G401 (cell line): ENCODE data around the gene PTPRF. TPM values are rescaled to one million over a fixed set of nuclear protein-coding genes. Genes with fewer than 3 reads are reported as not detected.

Experiments used
- DNase-seq: peaks from one replicate; pipeline ENCODE4 v3.0.0-alpha.2; 2015; ENCODE audit warnings: low spot score
- in situ Hi-C: cut with HindIII; loops from 2 replicates; pipeline ENCODE4 v1.10.0; 2016; ENCODE audit warnings: low sequenced_read_pairs, mixed read lengths
- total RNA-seq: library from RNA; depleted of rRNA; stranded (reverse); fragments of >200 nt; shearing (Covaris generic); gene quantifications from 2 replicates; pipeline ENCODE4 v1.2.3, GENCODE V29; 2014

PTPRF gene
- total RNA-seq, 1 experiment from 2014 or later = 61.3 TPM

DNA sequence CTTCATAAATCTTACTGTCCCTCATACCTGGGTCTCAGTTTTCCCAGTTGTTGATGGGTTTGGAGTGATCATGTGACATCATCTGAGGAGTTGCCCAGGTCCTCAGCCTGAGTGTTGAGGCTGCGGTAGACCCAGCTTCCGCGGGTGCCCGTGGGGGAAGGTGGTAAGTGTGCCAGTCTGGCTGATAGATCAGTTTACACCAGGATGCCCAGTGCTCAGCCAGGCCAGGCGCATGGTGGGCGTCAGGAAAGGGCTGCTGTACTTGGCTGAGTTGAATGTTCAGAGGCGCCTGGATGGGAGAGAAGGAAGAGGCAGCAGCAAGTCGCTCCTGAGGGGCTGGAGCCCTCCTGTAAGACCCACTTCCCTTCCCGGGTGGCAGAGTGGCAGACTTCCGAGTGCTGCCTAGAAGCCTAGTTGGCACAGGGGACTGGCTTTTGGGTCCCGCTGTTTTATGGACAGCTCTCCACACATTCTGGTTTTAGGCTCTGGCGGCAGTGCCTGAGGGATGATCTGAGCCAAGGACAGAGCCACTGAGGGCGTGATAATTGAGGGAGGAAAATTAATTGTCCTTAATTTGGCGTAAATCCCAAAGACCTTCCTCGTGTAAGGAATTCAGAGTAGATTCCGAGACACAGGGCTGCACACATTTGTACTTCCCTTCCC lies 35.8 kb downstream of the PTPRF start:
- peak; percentile 86 for DNase-seq
- in situ Hi-C loops = no loop called here

DNA sequence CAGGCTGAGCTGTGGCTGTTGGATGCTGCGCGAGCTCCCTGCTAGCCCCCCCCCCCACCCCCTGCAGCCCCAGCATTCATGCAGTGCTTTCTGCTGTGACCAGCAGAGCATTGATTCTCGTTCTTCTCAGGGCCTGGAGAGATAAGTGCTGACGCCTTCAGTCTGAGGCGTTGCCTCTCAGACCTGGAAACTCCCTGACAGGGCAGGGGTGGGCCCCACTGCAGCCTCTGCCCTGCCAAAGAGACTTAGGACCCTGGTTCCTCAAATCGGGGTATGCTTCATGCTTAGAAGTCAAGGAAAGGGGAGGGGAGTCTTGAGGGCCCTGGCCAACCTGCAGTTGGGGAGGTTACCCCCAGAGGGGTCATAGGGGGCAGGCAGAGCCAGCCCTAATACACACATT lies 38.5 kb downstream of the PTPRF start:
- in situ Hi-C loops = no loop called here
- DNase-seq = no peak

DNA sequence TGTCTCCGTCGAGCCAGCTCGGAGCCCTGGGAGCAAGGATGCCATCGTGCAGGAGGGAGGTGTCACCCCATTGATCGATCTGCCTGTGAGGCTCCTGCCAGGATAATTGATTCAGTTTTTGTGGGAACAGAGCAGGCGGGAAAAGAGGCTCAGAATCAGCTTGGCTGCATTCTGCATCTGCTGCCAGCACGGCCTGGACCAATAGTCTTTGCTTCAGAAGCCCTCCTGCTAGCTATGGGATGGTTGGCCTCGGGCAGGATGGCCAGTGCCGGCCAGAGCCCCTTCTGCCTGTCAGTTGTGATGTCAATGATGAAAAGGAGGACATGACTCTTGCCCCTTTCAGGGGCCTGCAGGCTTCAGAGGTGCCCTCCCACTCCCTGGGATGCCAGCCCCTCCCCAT lies 39.6 kb downstream of the PTPRF start:
- in situ Hi-C loops = no loop called here
- no peak for DNase-seq

DNA sequence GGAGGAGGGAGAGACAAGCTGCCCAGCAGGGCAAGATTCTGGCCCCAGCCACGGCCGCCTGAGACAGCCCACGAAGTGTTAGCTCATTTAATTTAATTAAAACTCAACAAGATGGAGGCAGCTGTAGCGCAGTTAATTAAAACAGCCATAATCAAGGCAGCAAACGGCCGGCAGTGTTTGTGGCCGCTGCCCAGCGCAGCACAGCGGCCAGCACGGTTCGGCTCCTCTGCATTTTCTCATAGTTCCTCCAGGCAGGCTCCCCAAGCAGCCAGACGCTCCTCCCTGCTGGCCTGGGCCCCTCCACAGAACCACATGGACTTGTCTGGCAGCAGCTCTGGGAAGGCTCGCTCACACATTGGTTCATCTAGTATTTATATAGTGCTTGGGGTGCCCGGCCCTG lies 40.0 kb downstream of the PTPRF start:
- DNase-seq = no peak
- in situ Hi-C loops = no loop called here

DNA sequence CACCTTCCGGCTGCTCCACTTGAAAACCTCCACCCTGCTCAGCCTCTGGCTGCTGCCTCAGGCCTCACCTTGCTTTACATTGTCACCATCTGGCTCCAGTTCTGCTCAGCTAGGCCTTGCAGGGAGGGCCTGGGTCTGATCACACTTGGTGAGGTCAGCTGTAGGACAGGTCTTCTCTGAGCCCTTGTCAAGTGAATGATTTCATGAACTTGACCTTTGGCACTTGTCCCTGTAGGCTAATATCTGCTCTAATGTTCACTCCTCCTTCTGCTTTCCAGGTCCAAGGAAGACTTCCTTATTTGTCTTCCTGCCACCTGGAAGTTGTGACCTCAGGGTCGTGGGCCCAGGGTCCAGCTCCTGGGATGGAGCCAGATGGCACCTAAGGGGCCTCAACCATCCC lies 41.4 kb downstream of the PTPRF start:
- no peak for DNase-seq
- in situ Hi-C loops = no loop called here

DNA sequence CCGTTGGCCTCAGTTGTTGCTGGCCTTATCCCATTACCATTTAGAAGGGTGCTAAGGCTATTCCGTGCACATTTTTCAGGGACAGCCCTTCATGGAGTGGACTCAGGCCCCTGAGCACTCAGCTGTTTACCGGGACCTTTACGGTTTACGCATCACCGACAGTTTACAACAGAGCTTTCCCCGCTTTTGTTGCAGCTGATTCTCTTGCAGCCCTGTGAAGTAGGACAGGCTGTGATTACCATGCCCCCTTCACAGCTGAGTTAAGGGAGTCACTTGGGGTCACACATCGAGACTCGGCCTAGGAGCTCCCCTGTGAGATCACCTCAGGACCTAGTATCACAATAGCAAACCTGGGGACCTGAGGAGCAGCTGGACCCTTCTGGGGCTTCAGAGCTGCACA lies 41.9 kb downstream of the PTPRF start:
- DNase-seq = no peak
- in situ Hi-C loops = no loop called here

DNA sequence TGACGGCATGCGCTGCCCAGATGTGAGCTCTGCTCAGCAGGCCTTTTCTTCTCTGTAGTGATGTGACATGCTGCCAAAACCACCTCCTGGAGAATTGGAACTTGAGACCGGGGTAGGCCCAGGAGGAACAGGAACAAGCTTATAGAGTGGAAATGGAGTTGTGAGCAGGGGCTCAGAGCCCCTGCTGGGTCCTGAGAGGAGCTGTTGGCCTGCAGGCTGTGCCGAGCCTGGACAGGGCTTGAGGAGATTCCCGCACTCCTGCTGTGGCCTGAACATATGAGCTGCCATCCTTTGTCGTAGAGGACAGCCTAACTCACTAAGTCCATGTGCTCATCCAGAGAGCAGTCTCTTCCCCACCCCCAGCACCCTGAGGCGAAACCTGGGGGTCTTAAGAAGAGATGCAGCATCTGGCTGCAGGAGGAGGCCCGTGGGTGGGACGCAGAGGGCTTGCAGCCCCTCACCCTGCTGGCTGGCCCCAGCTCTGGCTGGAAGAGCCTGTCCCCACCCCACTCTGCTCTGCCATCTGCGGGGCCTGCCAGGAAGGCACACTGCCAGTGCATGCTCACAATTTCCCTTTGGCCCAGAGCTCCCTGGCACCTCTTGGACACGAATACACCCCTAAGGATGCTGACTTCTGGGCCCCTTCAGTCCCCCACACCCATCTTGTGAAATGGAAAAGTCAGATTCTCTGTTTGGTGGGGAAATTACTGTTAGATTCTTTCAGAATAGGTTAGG lies 42.5 kb downstream of the PTPRF start:
- DNase-seq = peak; percentile 86
- in situ Hi-C loops = no loop called here

DNA sequence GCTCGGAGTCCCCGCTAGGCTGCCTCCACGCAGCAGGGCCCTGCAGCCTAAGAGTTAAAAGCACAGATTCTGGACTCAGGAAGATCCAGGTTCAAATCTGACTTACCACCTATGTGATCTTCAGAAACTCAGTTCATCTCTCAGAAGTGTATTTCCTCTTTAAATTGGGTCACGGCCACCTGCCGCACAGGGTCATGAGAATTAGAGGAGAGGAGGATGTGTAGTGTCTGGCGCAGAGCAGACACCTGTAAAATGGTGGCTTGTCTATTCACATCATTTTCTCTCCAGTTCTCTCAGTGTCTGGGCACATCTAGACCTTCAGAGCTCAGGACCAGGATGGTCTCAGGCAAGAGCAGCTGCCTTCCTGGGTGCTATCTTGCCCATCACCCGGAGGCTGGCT lies 45.8 kb downstream of the PTPRF start:
- in situ Hi-C loops = no loop called here
- no peak for DNase-seq

DNA sequence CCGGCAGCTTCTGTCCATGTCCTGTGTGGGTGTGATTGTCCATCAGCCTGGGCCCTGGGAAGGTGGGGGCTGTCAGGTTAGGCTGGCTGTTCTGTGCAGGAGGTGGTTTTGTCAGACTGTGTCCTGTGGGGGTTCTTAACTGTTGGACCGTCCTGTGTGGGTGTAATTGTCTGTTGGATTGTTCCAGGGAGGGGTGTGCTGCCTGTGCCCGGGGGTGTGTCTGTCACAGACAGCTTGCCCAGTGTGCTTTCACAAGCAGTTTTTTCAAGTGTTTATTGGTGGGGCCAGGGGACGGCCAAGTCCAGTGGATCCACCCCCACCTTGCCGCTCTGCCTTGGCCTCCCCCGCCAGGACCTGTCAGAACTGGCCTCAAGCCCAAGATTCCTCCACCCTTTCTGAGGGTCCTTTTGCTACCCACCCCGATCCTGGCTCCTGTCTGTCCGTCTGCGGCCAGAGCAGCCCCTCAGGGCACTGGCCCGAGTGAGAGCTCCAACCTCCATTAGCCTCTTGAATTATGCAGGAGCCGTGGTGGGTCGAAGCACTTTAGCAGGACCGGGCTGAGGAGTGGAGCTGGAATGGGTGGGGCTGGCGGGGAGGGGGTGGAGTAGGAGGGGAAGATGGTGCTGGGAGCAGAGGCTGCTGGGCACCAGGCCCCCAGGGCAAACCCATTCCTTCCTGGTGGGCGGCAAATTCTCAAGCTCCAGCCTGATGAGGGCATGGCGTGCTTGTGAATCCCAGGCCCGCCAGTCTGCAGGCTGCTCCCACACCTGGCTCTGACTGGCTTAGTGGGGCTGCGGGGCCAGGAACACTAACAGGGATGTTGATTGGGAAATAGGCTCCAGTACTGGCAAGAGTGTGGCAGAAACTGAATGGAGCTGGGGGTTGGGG lies 47.2 kb downstream of the PTPRF start:
- in situ Hi-C loops = no loop called here
- no peak for DNase-seq

DNA sequence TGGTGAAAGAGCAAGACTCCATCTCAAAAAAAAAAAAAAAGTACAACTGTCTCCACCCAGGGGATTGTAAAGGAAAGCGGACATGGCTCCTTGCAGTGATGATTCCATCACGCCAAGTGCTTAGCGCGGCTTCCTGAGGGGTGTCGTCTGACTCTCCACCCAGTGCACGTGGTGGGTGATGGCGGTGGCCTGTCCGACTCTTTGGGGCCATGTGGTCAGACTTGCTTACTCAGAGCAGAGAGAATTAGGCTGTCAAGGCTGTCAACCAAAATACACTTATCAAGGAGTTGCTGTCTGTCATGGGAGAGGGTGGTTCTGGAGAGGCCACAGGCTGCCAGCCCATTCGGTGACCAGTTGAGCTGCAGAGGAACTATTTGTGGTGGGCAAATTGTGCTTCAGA lies 49.4 kb downstream of the PTPRF start:
- DNase-seq = no peak
- in situ Hi-C loops = no loop called here

DNA sequence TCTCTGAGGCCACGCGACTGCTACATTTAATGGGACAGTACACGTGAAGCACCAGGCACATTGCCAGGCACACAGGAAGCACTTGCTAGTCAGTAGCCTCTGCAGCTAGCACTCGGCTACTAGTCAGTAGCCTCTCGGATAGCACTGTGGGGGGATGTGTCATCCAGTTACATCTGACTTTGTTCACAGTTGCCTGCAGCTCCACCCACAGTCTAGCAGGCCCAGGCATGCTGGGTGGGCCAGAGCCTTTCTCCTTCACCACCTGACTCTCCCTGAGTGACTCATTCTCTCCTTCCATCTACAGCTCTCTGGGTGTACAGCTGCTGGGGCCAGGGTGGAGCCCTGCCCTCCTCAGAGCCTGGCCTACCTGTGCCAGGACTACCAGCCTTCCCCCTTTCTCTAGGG lies 51.5 kb downstream of the PTPRF start:
- DNase-seq = no peak
- in situ Hi-C loops = no loop called here

DNA sequence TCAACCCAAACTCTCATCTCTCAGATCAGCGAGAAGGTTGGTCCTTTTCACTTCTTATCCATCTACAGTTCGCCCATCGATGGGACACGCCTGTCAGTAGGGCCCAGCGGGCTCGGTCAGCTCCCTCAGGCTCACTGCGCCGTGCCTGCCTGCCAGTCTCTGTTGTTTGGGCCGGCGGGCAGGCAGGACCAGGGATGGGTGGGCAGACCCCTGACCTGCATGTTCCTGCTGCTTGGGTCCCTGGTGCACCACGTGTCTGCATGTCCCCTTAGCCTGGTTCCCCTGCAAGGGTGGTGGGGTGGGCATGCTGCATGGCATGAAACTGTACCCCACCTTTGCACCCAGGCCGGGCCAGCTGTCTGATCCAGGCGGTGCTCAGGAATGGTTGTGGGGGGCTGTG lies 52.4 kb downstream of the PTPRF start:
- DNase-seq = no peak
- in situ Hi-C loops = no loop called here

DNA sequence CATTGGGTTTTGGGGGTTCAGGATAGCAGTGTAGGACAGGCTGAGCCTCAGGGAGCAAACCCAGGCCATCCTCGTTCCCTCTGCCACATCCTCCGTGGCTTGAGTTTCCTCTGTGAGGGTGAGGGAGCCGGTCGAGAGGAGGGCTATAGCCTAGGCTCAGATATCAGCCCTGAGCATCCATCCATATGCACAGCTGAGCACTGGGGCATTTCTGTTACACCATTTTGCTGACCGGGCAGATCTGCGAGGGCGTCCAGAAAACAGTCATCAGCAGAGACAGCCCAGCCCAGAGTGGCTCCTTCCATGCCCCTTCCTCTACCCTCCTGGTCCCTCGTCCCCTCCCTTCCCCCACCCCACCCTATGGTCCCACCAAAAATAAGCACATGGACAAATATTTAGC lies 53.5 kb downstream of the PTPRF start:
- DNase-seq = no peak
- in situ Hi-C loops = no loop called here

DNA sequence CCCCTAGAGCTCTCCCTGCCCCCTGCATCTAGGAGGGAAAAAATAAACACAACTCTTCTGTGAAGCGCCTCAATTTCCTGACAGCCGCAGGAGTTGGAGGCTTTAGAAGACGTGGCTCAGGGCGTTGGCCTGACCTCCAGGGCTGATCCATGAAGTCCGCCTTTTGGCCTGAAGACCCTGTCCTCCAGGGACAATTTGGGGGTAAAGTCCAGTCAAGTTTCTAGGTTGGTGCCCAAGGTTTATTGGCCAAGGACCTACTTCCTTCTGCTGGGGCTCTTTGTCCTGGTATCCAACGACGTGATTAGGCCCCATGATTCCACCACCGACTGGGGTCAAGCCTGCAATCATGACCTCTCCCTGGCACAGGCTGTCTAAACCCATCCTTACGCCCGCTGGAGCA lies 54.9 kb downstream of the PTPRF start:
- in situ Hi-C loops = no loop called here
- DNase-seq = no peak

DNA sequence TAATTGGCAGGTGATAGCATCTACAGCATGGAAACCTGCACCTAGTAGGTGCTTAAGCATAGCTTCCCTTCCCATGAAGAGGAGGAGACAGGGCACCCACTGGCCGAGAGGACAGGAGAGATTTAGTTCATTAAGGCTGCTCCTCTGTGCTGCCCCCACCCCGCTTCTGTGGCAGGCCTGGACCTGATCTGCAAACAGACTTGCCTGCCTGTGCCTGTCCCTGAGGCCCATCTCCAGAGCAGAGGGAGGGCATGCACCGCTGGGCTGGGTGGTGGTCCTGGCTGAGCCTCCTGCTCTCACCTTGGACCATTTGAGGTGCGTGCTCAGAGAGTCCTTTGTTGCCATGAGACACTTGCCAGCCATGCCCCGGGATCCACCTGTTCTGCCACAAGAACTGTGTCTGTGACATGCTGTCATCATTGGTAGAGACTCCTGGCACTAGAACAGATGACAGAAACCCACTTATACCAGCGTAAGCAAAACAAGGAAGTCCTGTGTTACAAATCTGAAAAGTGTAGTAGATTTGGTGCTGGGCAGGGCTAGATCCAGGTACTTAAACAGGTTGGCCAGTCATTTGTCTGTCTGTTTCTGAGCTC lies 55.6 kb downstream of the PTPRF start:
- in situ Hi-C loops = no loop called here
- DNase-seq = peak; percentile 11

DNA sequence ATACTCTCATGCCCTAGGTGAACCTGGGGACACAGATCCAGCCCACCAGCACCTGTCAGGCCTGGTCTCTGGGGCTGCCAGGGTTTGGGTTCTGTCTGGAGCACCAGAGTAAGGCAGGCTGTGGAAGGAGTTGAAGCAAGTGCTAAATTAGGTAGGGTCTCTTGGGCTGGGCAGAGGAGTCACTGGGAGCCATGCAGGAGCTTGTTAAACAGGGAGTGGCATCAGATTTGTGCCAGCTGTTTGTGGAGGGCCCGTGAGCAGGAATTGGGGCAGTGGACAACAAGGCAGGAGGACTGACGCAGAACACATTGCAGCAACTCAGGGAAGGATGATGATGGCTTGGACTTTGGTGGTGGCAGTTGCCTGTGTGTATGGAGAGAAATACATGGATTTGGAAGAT lies 56.3 kb downstream of the PTPRF start:
- no peak for DNase-seq
- in situ Hi-C loops = no loop called here

DNA sequence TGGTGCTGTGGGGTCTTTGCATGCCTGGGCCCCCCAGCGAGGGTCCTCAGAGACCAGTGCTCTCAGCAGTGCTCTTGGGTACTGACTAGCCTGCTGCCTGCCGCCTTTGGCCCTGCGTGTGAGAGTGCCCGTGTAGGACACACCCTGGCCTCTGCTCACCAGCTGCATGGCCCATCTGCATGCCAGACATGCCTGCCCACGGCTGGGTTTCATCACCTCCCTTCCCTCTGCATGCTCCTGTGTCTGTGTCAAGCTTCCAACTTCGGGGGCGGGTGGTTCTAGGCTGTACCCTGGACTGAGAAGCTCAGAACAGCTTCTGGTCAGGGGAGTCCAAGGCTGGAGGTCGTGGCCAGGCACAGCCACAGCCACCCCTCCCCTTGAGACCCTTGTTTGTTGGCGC lies 56.9 kb downstream of the PTPRF start:
- in situ Hi-C loops = no loop called here
- no peak for DNase-seq

DNA sequence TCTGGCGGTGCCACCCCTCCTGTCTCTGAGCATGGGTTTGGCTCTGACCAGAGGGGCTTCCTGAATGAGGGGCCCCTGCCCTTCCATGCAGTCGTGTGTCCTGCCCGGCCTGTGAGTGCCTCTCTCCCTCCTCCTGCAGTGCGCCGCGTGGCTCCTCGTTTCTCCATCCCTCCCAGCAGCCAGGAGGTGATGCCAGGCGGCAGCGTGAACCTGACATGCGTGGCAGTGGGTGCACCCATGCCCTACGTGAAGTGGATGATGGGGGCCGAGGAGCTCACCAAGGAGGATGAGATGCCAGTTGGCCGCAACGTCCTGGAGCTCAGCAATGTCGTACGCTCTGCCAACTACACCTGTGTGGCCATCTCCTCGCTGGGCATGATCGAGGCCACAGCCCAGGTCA lies 57.9 kb downstream of the PTPRF start:
- in situ Hi-C loops = no loop called here
- no peak for DNase-seq

DNA sequence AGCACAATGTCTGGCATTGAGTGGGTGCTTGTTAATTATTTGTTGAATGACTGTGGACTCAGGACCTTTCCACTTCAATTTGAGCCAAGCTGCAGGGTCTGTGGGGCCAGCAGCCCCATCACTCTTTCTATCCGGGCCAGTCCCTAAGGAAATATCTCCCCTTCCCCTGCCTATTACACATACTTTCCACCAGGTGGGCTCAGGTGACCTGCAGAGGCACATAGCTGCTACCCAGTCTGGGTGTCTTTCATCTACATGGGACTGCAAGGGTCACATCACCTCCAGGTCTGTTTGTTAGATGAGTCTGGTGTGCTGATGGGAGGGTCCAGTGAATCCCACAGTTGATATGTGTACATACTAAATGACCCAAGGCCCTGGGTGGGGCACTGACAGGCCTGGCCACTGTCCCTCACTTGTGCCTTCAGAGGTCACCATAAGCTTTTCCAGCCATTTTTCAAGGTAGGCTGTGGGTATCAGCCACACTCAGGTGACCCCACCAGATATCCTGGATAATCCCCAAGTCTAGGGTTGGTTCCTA lies 59.8 kb downstream of the PTPRF start:
- in situ Hi-C loops = no loop called here
- DNase-seq = no peak

DNA sequence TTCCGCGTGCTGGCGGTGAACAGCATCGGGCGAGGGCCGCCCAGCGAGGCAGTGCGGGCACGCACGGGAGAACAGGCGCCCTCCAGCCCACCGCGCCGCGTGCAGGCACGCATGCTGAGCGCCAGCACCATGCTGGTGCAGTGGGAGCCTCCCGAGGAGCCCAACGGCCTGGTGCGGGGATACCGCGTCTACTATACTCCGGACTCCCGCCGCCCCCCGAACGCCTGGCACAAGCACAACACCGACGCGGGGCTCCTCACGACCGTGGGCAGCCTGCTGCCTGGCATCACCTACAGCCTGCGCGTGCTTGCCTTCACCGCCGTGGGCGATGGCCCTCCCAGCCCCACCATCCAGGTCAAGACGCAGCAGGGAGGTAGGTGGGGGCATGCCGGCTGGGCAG lies 60.5 kb downstream of the PTPRF start:
- in situ Hi-C loops = no loop called here

More for the DNA sequence above, 60.5 kb downstream of the PTPRF start:
- no peak for DNase-seq
